Lower leg skin (tissue), 3 donors: Measurements from ENCODE around the gene TADA2B.

Experiments
- POLR2A ChIP-seq, 2 donors: fragments of 450-650 bp; IDR thresholded peaks; one replicate each; pipeline ENCODE4 v1.6.1; 2016 to 2017; ENCODE audit warnings: antibody characterized with exemption in 2 of 2, mild to moderate bottlenecking in 1 of 2, moderate library complexity in 1 of 2
- TF ChIP-seq, protein P1 (sequence below), 3 donors: fragments of 450-650 bp; IDR thresholded peaks; one replicate each; pipeline ENCODE4 v1.5.1; 2016; ENCODE audit warnings: antibody characterized with exemption in 3 of 3, mild to moderate bottlenecking in 3 of 3, moderate library complexity in 2 of 3

DNA sequence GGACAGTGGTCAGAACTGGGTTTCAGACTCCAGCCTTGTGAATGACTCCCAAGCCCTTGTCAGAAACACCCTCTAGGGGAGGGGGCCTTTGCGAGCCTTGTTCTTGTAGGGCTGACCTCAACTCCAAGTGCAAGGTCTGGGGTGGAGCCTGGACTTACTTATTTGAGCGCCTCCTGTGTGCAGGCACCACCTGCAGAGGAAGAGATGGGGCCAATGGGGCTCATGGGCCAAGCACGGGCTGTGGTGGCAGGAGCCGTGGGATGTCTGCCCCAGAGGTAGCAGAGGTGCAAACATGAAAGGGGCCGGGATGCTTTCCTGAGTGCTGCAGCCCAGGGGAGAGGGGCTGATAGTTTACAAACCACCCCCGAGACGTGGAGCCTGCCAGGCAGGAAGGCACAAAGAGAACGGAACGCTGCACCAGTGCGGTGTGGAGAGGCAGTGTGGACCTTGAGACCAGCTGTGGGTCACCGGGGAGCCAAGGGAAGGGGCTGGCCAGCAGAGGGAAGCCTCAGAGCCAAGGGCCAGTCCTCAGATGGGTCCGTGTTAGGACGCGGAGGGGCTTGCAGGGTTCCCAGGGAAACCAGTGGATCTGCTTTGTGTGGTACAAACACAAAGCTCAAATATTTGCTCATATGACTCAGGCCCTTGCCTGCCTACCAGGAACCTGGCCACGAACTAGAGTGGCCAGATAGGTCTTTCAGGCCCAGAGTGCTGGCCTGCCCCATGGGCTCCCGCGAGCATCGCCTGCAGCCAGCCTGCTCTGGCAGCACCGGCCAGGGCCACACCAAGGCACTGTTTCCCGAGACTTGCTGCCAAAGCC lies 8.7 kb upstream of the TADA2B start:
- no peak for TF ChIP-seq POLR2A (IDR thresholded peaks at IDR 0.05)
- TF ChIP-seq, protein P1, sequence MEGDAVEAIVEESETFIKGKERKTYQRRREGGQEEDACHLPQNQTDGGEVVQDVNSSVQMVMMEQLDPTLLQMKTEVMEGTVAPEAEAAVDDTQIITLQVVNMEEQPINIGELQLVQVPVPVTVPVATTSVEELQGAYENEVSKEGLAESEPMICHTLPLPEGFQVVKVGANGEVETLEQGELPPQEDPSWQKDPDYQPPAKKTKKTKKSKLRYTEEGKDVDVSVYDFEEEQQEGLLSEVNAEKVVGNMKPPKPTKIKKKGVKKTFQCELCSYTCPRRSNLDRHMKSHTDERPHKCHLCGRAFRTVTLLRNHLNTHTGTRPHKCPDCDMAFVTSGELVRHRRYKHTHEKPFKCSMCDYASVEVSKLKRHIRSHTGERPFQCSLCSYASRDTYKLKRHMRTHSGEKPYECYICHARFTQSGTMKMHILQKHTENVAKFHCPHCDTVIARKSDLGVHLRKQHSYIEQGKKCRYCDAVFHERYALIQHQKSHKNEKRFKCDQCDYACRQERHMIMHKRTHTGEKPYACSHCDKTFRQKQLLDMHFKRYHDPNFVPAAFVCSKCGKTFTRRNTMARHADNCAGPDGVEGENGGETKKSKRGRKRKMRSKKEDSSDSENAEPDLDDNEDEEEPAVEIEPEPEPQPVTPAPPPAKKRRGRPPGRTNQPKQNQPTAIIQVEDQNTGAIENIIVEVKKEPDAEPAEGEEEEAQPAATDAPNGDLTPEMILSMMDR (IDR thresholded peaks at IDR 0.05): no peak
